Measurements from ENCODE around the gene SVBP. TPM values are rescaled to one million over a fixed set of nuclear protein-coding genes. Genes with fewer than 3 reads are reported as not detected.
"Not testable (repeated sequence)": the region's sequence is repeated elsewhere in the genome, so short reads cannot be mapped to it uniquely, and the experiment has no call there.

The SVBP gene
- polyA plus RNA-seq (2012; ENCODE audit: low read depth, missing spikeins) = 16.1 TPM

- FAIRE-seq (peak; percentile 89), DNase-seq (ENCODE audit: insufficient read length, low spot score) (peak; percentile 87)
- 0 out of 2 replicates have a peak, but pooled peaks have one; percentile 28 for TF ChIP-seq TAF1 (IDR thresholded peaks at IDR 0.05; ENCODE audit: low read depth, low read length)
- no peak for TF ChIP-seq POU2F2 (IDR thresholded peaks at IDR 0.05; ENCODE audit: low read depth, low read length)
- peak; percentile 78 for TF ChIP-seq POLR2AphosphoS5 (IDR thresholded peaks at IDR 0.05; ENCODE audit: low read depth, low read length)
- no peak for TF ChIP-seq PAX5 (IDR thresholded peaks at IDR 0.05; ENCODE audit: insufficient read depth, low read length, severe bottlenecking)
- TF ChIP-seq POLR2A (IDR thresholded peaks at IDR 0.05; ENCODE audit: low read depth, low read length) = peak; percentile 57; the same call in 1 of the 2 replicates
These were observed at the start of gene SVBP, which contains the start of gene ERMAP for GRCh38 chr1:42816585-42817439. Gene SVBP (minus strand): TSS chr1:42817397. CDS start chr1:42816544, 853 bp downstream. Gene ERMAP (plus strand): TSS chr1:42817122. CDS start chr1:42830449, 13,327 bp downstream.

- no peak for DNase-seq (ENCODE audit: insufficient read length, low spot score)
- TF ChIP-seq POU2F2 (IDR thresholded peaks at IDR 0.05; ENCODE audit: low read depth, low read length) (no peak), POLR2A (IDR thresholded peaks at IDR 0.05; ENCODE audit: low read depth, low read length) (no peak), SPI1 (IDR thresholded peaks at IDR 0.05; ENCODE audit: low read depth, low read length) (no peak), TAF1 (IDR thresholded peaks at IDR 0.05; ENCODE audit: low read depth, low read length) (no peak), POLR2AphosphoS5 (IDR thresholded peaks at IDR 0.05; ENCODE audit: low read depth, low read length) (no peak), PAX5 (IDR thresholded peaks at IDR 0.05; ENCODE audit: insufficient read depth, low read length, severe bottlenecking) (no peak)
- FAIRE-seq = no peak
These were observed 49.4 kb upstream of the SVBP start for GRCh38 chr1:42866549-42866948.

- no peak for FAIRE-seq
- no peak for TF ChIP-seq POU2F2 (IDR thresholded peaks at IDR 0.05; ENCODE audit: low read depth, low read length)
- TF ChIP-seq POLR2AphosphoS5 (IDR thresholded peaks at IDR 0.05; ENCODE audit: low read depth, low read length) = no peak
- no peak for TF ChIP-seq PAX5 (IDR thresholded peaks at IDR 0.05; ENCODE audit: insufficient read depth, low read length, severe bottlenecking)
- no peak for TF ChIP-seq SPI1 (IDR thresholded peaks at IDR 0.05; ENCODE audit: low read depth, low read length)
- TF ChIP-seq POLR2A (IDR thresholded peaks at IDR 0.05; ENCODE audit: low read depth, low read length) = no peak
- no peak for TF ChIP-seq TAF1 (IDR thresholded peaks at IDR 0.05; ENCODE audit: low read depth, low read length)
- no peak for DNase-seq (ENCODE audit: insufficient read length, low spot score)
These were observed 43.8 kb upstream of the SVBP start for GRCh38 chr1:42861014-42861399.

GRCh38 chr1:42860339-42861013, 43.3 kb upstream of the SVBP start:
- no peak for DNase-seq (ENCODE audit: insufficient read length, low spot score)
- TF ChIP-seq SPI1 (IDR thresholded peaks at IDR 0.05; ENCODE audit: low read depth, low read length) (no peak), POLR2A (IDR thresholded peaks at IDR 0.05; ENCODE audit: low read depth, low read length) (no peak), PAX5 (IDR thresholded peaks at IDR 0.05; ENCODE audit: insufficient read depth, low read length, severe bottlenecking) (no peak), POLR2AphosphoS5 (IDR thresholded peaks at IDR 0.05; ENCODE audit: low read depth, low read length) (no peak), TAF1 (IDR thresholded peaks at IDR 0.05; ENCODE audit: low read depth, low read length) (no peak), POU2F2 (IDR thresholded peaks at IDR 0.05; ENCODE audit: low read depth, low read length) (no peak)
- no peak for FAIRE-seq

GRCh38 chr1:42859366-42859765, 42.2 kb upstream of the SVBP start:
- not testable (repeated sequence) for FAIRE-seq

GRCh38 chr1:42856554-42856953, 39.4 kb upstream of the SVBP start:
- DNase-seq (ENCODE audit: insufficient read length, low spot score); FAIRE-seq: not testable (repeated sequence)

More at GRCh38 chr1:42859366-42859765, 42.2 kb upstream of the SVBP start:
- DNase-seq (ENCODE audit: insufficient read length, low spot score) = not testable (repeated sequence)

GRCh38 chr1:42853116-42853884, 36.1 kb upstream of the SVBP start:
- DNase-seq (ENCODE audit: insufficient read length, low spot score) = no peak
- TF ChIP-seq POU2F2 (IDR thresholded peaks at IDR 0.05; ENCODE audit: low read depth, low read length) (no peak), POLR2A (IDR thresholded peaks at IDR 0.05; ENCODE audit: low read depth, low read length) (no peak), SPI1 (IDR thresholded peaks at IDR 0.05; ENCODE audit: low read depth, low read length) (no peak), TAF1 (IDR thresholded peaks at IDR 0.05; ENCODE audit: low read depth, low read length) (no peak)
- no peak for FAIRE-seq

GRCh38 chr1:42852608-42852980, 35.4 kb upstream of the SVBP start:
- TF ChIP-seq POU2F2 (IDR thresholded peaks at IDR 0.05; ENCODE audit: low read depth, low read length) (no peak), TAF1 (IDR thresholded peaks at IDR 0.05; ENCODE audit: low read depth, low read length) (no peak), PAX5 (IDR thresholded peaks at IDR 0.05; ENCODE audit: insufficient read depth, low read length, severe bottlenecking) (no peak), SPI1 (IDR thresholded peaks at IDR 0.05; ENCODE audit: low read depth, low read length) (no peak), POLR2AphosphoS5 (IDR thresholded peaks at IDR 0.05; ENCODE audit: low read depth, low read length) (no peak), POLR2A (IDR thresholded peaks at IDR 0.05; ENCODE audit: low read depth, low read length) (no peak)
- DNase-seq (ENCODE audit: insufficient read length, low spot score) (no peak), FAIRE-seq (no peak)

GRCh38 chr1:42851960-42852607, 34.9 kb upstream of the SVBP start:
- DNase-seq (ENCODE audit: insufficient read length, low spot score) = no peak

More at GRCh38 chr1:42851960-42852607, 34.9 kb upstream of the SVBP start:
- TF ChIP-seq POLR2A (IDR thresholded peaks at IDR 0.05; ENCODE audit: low read depth, low read length) (no peak), POU2F2 (IDR thresholded peaks at IDR 0.05; ENCODE audit: low read depth, low read length) (no peak), POLR2AphosphoS5 (IDR thresholded peaks at IDR 0.05; ENCODE audit: low read depth, low read length) (no peak), SPI1 (IDR thresholded peaks at IDR 0.05; ENCODE audit: low read depth, low read length) (0 out of 2 replicates have a peak, but pooled peaks have one; percentile 30), TAF1 (IDR thresholded peaks at IDR 0.05; ENCODE audit: low read depth, low read length) (no peak)
- FAIRE-seq = no peak

Data from GM12891 (cell line).